GM21423 (cell line): ENCODE data around the gene NTPCR.
"Not testable (repeated sequence)": the region's sequence is repeated elsewhere in the genome, so short reads cannot be mapped to it uniquely, and the experiment has no call there.

Source experiments
- ATAC-seq: cut with Tn5 transposase; IDR thresholded peaks from one replicate; pipeline ENCODE4 v1.9.1; 2021; ENCODE audit warnings: mild to moderate bottlenecking, moderate library complexity; ENCODE audit not compliant: unreplicated experiment

NTPCR gene

GRCh38 chr1:232950197-232951176 lies at the start of gene NTPCR:
Gene NTPCR, plus strand, starts transcription at chr1:232950611. Its CDS starts 100 bp downstream, at chr1:232950711.
- peak; percentile 90 for ATAC-seq

- ATAC-seq, result no peak
Measured at GRCh38 chr1:232900818-232901217, 49.6 kb upstream of the NTPCR start.

- no peak for ATAC-seq
Measured at GRCh38 chr1:232901255-232901654, 49.2 kb upstream of the NTPCR start.

GRCh38 chr1:232902774-232903350 lies 47.5 kb upstream of the NTPCR start:
- ATAC-seq, result no peak

GRCh38 chr1:232904131-232904530 lies 46.3 kb upstream of the NTPCR start:
- ATAC-seq, result no peak

GRCh38 chr1:232904566-232904965 lies 45.8 kb upstream of the NTPCR start:
- ATAC-seq, result no peak

- no peak for ATAC-seq
Measured at GRCh38 chr1:232905331-232906034, 44.9 kb upstream of the NTPCR start.

GRCh38 chr1:232906441-232906840 lies 44.0 kb upstream of the NTPCR start:
- no peak for ATAC-seq

GRCh38 chr1:232908831-232909230 lies 41.6 kb upstream of the NTPCR start:
- ATAC-seq, result no peak

- ATAC-seq, result no peak
Measured at GRCh38 chr1:232909752-232910151, 40.7 kb upstream of the NTPCR start.

- ATAC-seq, result no peak
Measured at GRCh38 chr1:232911027-232911599, 39.3 kb upstream of the NTPCR start.

- no peak for ATAC-seq
Measured at GRCh38 chr1:232912845-232913580, 37.4 kb upstream of the NTPCR start.

GRCh38 chr1:232914271-232914670 lies 36.1 kb upstream of the NTPCR start:
- ATAC-seq, result not testable (repeated sequence)

GRCh38 chr1:232915212-232915611 lies 35.2 kb upstream of the NTPCR start:
- ATAC-seq, result no peak

- ATAC-seq, result no peak
Measured at GRCh38 chr1:232917053-232917452, 33.4 kb upstream of the NTPCR start.

- ATAC-seq, result no peak
Measured at GRCh38 chr1:232921381-232921780, 29.0 kb upstream of the NTPCR start.

- ATAC-seq, result no peak
Measured at GRCh38 chr1:232922485-232922884, 27.9 kb upstream of the NTPCR start.

GRCh38 chr1:232923739-232924386 lies 26.5 kb upstream of the NTPCR start:
- ATAC-seq, result peak; percentile 79

- no peak for ATAC-seq
Measured at GRCh38 chr1:232924874-232925273, 25.5 kb upstream of the NTPCR start.
